HCEC 1CT (cell line): ENCODE results near the gene PACSIN2.

Experiments
- DNase-seq: peaks from one replicate; pipeline ENCODE4 v3.0.0-alpha.2; 2017

PACSIN2 gene

GRCh38 chr22:42855721-42856120, 159.2 kb downstream of the PACSIN2 start:
- DNase-seq: no peak

DNA sequence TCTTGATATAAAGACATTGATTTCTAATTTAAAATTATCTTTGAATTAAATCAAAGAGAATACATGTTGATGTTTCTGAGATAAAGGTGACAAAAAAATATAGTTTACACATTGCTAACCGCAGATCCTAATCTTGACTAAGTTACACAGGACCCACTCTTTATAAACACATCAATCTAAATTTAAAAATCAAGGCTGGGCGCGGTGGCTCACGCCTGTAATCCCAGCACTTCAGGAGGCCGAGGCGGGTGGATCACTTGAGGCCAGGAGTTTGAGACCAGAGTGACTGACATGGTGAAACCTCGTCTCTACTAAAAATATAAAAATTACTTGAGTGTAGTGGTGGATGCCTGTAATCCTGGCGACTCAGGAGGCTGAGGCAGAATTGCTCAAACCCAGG, 159.7 kb downstream of the PACSIN2 start:
- no peak for DNase-seq

DNA sequence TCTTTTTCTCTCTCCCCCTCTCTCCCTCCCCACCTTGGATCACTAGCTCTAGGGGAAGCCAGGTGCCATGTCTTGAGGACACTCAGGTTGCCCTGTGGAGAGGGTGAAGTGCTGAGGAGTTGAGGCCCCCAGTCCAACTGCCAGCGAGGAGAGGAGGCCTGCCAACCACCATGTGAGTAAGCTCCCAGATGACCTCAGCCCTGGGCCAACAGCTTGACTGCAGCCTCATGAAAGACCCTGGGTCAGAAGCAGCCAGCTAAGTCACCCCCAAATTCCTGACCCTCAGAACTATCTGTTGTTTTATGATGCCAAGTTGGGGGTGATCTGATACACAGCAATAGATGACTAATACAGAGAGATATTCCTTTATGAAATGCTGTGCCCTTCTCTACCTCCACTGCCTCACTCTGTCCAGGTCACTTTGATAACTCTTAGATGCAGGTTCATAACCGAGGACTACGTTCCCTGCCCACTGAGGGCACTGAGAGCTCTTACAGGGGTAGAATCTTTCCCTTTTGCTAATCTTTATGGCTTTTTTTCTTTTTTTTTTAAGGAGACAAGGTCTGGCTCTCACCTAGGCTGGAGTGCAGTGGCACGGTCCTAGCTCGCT, 165.9 kb downstream of the PACSIN2 start:
- peak; percentile 12 for DNase-seq

GRCh38 chr22:42847110-42847509, 167.8 kb downstream of the PACSIN2 start:
- DNase-seq: no peak

GRCh38 chr22:42844756-42845155, 170.2 kb downstream of the PACSIN2 start:
- DNase-seq: peak; percentile 44

DNA sequence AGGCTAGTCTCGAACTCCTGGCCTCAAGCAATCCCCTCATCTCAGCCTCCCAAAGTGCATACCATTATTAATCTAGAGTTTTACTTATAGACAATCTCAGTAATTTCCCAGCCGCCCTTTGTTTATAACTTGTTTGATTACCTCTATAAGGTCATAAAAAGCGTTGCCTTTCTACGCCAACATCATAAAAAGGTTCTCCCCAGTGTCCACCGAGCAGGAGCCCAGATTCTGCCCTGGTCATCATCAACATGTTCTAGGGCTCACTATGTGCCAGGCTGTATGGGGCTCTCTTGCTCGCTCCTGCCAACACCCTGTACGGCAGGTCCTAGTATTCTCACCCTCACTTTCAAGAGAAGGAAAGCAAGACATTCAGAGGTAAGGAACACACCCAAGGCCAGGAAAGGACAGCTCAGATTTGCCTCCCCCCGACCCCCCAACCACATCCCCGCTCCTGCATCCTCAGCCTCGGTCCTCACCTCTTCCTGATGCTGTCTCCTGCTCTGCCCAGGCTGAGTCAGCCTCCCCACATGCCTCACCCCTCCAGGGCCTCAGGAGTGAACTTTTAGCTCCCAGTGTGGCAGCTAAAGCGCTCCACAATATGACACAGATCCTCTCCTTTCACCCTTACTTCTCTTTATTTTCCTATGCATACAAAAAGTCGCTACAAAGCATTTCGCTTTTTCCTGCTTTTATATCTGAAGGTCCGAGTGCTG, 172.1 kb downstream of the PACSIN2 start:
- no peak for DNase-seq

DNA sequence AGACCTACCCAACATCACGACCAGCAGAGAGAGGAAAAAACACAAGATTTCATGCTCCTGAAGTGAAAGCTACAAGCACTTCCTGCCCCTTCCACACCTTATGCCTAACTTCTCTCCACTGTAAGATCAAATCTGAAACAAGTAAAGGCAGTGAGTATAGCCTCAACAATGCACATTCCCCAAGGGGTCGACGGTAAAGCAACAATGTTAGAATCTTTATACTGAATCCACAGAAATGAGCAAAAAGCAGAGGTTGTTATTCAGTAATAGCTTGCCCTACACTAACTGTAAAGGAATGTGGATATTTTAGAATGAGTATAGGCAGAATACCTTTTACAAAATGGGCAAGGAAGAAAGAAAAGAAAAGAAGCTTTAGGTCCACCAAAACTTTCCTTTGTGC, 173.5 kb downstream of the PACSIN2 start:
- DNase-seq: no peak

GRCh38 chr22:42837556-42837955, 177.4 kb downstream of the PACSIN2 start:
- DNase-seq: no peak

GRCh38 chr22:42836026-42836425, 178.9 kb downstream of the PACSIN2 start:
- no peak for DNase-seq

DNA sequence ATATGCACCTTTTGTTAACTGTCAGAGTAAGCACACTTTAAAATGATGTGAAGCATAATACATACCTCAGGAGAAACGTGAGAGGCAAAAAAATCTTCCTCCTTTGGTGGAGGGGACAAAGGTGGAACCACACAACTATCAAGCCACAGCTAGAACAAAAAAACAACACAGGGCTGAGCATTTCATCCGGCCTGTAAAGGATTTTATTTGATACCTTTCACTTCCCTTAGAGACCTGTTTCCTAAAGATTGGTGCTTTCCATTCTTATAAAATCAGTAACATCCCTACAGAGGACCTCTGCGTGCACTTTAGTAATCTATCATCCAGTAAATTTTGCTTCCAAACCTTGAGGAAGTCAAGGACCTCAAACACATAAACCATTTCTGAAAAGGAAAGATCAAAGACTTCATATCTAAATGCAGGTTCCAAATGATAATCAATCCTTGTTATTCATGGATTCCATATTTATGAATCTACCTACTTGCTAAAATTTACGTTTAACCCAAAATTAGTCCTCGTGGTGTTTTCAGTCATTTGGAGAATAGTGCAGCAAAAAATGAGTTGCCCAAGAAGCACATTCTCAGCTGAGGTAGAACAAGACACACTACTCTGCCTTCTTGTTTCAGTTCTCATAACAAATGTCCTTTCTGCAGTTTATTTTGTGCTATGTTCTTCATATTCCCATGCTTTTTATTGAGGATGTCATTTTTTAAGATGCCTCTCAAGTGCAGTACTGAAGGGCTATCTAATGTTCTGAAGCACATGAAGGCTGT, 180.6 kb downstream of the PACSIN2 start:
- DNase-seq: no peak

GRCh38 chr22:42833104-42833503, 181.8 kb downstream of the PACSIN2 start:
- no peak for DNase-seq

- no peak for DNase-seq
Observed at GRCh38 chr22:42831712-42832111, 183.2 kb downstream of the PACSIN2 start.

DNA sequence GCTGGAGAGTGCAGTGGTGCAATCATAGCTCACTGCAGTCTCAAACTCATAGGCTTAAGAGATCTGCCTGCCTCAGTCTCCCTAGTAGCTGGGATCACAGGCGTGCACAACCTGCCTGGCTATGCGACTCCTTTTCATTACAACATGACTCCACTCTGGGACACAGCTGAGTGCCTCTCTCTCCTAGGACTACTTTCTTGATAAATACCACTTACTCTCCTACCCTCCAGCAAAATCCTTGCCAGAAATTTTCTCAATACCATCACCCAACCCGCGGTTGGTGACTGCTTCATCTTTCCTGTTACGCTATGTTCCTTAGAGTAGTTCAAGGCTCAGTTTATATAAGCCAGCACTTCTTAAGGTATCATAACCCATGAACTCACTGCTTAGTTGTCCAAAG, 184.8 kb downstream of the PACSIN2 start:
- no peak for DNase-seq

- no peak for DNase-seq
Observed at GRCh38 chr22:42829302-42829701, 185.6 kb downstream of the PACSIN2 start.

DNA sequence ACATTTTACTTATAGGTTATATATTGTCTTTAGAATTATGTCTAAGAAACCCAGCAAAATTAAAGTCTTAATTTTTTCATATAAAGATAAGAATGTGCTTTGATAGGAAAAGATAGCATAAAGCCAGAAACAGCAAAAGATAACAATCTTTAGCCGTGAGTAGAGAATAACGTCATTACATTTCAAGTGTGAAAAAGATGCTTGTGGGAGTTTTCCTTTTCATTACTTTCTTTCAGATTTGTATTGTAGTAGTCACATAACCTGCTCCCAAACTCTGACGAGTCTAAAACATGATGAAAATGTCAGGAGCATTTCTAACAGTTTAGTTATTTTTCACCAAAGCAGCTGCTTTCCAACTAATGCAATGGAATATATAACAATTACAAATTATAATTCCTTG, 189.2 kb downstream of the PACSIN2 start:
- no peak for DNase-seq

- no peak for DNase-seq
Observed at GRCh38 chr22:42821386-42821785, 193.6 kb downstream of the PACSIN2 start.

- peak; percentile 77 for DNase-seq
Observed at GRCh38 chr22:42820045-42820763, 194.7 kb downstream of the PACSIN2 start.
